Neural cell (in vitro differentiated cells): ENCODE data around the gene ISYNA1.

Experiments
- POLR2AphosphoS5 ChIP-seq: IDR thresholded peaks from 2 replicates; pipeline ENCODE4 v1.6.1; 2012
- TF ChIP-seq, protein P1 (sequence below): fragments of 450-650 bp; IDR thresholded peaks from 2 replicates; pipeline ENCODE4 v1.5.1; 2014; ENCODE audit warnings: antibody characterized with exemption, mild to moderate bottlenecking, moderate library complexity; ENCODE audit not compliant: poor library complexity, severe bottlenecking

DNA sequence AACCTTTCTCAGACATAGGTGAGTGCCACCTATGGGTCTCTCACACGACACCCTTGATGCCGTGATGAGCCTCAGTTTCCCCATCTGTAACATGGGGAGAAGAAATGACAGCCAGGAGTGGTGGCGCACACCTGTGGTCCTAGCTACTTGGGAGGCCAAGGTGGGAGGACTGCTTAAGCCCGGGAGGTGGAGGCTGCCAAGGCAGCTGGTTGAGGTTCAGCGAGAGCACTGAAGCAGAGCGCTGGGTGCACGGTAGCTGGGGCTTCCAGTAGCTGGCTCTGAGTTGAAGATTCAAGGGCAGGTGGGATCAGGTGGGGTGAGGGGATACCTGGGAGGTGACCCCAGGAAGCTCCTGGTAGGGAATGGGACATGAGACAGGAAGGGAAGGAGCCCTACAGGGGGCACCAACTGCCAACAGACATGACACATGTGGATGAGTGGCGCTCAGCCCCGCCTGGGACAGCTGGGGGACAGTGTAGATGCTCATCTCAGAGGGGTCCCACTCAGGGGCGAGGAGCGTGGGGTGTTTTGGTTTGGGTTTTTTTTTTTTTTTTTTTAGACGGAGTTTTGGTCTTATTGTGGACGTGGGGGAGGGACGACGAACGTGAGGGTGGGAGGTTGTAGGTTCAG is 25.2 kb downstream of the ISYNA1 start:
- TF ChIP-seq, protein P1, sequence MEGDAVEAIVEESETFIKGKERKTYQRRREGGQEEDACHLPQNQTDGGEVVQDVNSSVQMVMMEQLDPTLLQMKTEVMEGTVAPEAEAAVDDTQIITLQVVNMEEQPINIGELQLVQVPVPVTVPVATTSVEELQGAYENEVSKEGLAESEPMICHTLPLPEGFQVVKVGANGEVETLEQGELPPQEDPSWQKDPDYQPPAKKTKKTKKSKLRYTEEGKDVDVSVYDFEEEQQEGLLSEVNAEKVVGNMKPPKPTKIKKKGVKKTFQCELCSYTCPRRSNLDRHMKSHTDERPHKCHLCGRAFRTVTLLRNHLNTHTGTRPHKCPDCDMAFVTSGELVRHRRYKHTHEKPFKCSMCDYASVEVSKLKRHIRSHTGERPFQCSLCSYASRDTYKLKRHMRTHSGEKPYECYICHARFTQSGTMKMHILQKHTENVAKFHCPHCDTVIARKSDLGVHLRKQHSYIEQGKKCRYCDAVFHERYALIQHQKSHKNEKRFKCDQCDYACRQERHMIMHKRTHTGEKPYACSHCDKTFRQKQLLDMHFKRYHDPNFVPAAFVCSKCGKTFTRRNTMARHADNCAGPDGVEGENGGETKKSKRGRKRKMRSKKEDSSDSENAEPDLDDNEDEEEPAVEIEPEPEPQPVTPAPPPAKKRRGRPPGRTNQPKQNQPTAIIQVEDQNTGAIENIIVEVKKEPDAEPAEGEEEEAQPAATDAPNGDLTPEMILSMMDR = no peak
- TF ChIP-seq POLR2AphosphoS5 = no peak
